GM21390 (cell line): Measurements from ENCODE around the gene GAB1.

Experiments
- ATAC-seq: cut with Tn5 transposase; IDR thresholded peaks from one replicate; pipeline ENCODE4 v1.9.1; 2021; ENCODE audit not compliant: unreplicated experiment

GAB1 gene

DNA sequence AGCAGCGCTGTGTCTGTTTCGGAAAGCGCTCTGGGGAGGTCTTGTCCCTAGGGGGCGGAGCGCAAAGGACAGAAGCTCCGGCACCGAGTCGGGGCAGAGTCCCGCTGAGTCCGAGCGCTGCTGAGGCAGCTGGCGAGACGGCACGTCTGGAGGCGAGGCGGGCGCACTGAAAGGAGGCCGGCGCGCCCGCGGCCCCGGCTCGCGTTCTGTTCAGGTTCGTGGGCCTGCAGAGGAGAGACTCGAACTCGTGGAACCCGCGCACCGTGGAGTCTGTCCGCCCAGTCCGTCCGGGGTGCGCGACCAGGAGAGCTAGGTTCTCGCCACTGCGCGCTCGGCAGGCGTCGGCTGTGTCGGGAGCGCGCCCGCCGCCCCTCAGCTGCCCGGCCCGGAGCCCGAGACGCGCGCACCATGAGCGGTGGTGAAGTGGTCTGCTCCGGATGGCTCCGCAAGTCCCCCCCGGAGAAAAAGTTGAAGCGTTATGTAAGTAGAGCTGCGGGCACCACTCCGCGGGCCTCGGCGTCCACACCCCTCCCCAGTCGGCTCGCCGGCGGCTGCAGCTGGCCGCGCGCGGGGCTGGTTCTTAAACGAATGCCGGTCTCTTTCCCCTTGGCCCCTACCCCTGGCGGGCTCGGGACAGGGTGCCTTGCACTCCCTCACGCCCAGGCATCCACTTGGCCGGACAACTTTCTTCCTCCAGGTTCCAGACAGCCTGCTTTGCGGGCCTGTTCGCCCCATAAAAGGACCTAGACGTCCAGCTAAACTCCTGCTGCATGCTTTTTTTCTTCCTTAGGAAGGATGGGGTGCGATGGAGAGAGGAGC is at the start of gene GAB1:
Gene GAB1 (plus strand): TSS at position 96 of the 819 bp plus-strand sequence. CDS start 313 bp downstream, at position 409.
- ATAC-seq = peak; percentile 70

DNA sequence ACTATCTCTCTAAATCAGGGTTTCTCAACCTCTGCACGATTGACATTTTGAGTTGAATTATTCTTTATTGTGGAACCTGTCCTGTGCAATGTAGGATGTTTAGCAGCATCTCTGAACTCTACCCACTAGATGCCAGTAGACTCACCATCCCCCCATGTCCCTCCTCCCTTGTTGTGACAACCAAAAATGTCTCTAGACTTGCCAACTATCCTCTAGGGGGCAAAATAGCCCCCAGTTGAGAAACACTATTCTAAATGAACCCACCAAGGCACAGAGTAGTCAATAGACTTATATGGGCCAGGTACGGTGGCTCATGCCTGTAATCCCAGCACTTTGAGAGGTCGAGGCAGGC is 49.1 kb upstream of the GAB1 start:
- ATAC-seq = no peak

DNA sequence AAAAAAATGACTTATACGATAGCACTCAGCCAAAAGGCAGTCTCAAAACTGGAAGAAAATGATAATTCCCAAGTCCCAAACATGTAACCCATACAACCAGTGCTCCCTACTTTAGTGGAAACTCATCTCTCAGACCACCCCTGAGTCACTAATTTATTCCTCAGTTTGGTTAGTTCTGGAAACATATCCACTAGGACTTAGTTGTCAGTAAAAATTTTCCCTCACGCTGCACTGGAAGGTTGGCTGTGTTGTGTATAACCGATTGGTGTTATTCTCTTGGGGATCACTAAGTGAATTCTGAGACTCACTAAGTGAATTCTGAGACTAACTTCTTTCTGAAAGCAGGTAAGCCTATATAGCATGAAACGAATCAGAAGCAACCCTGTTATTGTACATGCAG is 48.5 kb upstream of the GAB1 start:
- ATAC-seq = no peak

DNA sequence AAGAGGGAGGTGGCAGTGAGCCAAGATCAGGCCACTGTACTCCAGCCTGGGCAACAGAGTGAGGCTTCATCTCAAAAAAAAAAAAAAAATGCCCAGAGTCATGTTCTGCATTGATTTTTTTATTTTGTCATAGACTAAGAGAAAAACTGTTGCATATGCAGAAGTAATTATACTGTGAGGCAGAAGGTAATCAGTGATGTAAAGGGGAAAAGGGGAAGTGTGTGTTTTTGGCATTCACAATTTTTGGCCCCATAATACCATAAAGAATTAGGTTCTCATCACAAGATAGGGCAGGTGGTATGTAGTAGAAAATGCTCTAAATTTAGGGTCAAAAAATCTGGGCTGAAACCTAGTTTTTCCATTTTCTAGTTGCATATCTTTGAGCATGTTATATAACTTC is 47.3 kb upstream of the GAB1 start:
- no peak for ATAC-seq

DNA sequence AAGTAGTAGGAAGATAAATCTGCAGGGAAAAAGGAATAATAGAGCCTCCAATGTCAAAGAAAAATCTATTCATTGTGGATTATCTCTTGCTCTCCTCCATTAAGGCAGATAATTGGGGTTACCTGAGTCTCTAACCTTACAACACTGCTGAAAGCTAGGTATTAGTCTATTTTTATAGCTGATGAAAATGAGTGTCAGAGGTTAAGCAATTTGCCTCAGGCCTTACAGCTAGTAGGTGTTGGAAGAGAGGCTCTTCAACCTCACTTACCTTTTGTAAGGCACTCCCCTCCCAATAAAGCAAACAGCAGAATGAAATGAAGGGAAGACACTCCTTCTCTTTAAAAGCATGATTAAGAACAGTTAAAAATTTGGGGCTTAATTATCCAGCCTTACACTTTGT is 45.4 kb upstream of the GAB1 start:
- ATAC-seq = no peak

DNA sequence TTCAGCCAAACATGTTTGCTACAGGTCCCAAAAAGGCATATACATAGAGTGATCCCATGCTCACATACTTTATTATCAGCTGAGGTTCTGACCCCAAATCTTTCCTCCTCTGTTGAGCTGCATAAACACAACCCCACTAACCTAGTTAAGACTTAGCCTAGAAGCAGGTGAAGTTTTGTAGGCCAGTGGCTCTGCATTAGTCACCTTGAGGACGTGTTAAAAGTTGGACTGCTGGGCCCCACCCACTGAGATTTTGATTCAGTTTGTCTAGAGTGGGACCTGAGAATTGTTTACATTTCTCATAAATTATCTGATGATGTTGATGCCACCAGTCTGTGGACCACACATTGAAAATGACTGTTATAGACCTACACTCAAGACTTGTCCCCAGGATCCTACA is 43.8 kb upstream of the GAB1 start:
- ATAC-seq = no peak

DNA sequence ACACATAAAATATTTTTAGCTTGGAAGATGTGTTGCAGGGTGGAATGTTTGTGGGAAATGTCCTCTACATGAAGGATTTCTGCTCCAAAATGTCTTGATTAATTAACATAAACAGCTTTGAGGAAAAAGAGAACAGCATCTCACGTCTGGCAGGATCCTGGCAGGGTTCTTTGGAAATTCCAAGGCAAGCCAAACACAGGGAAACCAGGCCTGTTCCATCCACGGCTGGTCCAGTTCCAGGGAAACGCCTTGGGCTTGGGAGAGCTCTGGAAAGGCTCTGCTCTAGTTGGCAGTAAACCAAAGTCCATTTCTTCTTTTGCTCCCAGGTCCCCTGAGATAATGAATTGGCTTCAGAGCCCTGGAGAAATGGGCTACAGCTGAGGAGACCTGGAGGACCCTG is 42.4 kb upstream of the GAB1 start:
- no peak for ATAC-seq

DNA sequence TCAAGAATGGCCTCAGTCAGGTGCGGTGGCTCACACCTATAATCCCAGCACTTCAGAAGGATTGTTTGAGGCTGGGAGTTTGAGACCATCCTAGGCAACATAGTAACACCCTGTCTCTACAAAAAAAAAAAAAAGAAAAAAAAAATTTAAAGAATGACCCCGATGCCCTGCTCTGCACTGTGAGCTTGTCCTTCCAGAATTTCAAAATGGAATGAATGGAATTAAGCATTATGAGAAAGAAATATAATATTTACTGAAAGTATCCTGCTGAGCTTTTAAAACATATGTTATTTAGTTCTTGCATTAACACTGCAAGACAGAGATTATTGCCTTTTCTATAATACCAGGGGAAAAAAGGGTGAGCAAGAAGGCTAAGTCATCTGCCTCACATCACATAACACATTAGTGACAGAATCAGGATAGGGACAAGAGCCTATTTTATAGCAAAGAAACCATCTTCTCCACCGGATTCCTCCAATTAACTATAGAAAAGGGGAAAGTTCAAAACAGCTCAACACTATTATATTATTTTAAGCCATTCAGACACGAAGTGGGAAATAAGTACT is 41.9 kb upstream of the GAB1 start:
- ATAC-seq = no peak

DNA sequence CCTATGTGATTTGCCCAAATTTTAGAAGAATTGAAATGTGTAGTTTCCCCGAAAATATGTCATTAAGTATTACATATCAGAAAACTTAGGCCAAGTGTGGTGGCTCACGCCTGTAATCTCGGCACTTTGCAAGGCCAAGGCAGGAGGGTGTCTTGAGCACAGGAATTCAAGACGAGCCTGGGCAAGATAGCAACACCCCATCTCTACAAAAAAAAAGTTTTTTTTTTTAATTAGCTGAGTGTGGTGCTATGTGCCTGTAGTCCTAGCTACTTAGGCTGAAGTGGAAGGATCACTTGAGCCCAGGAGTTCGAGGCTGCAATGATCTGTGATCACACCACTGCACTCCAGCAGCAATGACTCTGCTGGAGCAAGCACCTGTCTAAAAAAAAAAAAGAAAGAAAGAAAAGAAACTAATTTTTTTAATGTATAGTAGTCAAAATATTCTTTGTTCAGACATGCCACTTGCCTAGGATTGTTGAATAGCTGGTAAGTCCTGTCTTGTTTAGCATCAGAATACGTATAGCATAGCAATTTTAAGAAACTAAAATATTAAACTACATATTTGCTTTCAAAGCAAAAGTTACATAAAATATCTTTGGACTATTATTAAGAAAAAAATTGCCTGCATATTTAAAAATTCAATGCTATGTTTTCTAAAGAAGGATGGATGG is 40.1 kb upstream of the GAB1 start:
- ATAC-seq = no peak

DNA sequence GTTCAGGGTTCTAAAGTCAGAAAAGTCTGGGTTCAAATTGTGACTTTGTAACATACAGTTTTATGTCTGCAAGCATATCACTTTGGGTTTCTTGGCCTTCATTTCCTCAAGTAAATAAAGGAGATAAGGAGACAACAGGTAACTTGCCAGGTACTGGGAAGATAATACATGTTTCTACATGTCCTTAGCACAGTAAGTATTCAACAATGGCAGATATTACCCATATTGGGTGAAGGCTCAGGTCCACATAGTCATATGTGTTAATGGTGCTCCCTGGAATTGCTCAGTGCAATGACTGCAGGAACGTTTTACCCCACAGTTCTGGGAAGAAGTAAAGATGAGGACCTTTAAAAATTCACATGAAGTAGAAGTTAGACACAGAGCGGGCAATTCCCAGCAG is 35.8 kb upstream of the GAB1 start:
- ATAC-seq = no peak

DNA sequence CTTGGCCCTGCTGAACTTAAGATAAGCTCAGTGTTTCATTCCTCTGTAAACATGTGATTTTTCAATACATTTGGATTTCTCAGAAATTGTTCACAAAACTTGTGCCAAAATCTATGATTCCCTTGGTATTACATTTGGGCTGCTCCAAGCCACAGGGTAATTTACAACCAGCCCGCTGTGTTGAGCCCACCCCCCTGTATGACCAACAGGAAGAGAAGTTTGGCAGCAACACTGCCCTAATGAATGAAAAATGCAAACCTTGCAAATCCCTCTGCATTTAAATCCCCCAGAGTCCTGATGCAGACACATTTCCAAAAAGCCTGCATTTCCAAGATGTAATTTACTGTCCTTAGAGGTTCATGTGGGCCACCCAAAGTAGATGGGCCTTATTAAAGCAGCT is 34.1 kb upstream of the GAB1 start:
- no peak for ATAC-seq

DNA sequence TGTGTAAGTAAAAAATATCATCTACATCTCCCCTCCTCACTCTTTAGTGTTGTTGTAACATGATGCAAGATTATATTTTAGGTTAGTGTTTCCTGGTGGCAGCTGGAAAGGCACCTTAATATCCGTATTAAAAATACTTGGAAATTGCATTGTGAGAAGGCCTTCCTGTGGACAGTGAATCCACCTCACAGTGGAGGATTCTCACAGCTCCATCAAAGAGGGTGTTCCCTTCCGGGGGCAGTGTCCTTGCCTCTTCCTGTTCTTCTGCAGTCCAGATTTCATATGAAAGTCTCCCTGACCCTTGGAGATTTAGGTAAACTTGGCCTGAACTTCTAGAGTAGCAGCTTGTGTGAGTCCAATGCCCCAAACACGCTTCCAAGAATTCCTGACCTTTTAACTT is 29.9 kb upstream of the GAB1 start:
- ATAC-seq = no peak

DNA sequence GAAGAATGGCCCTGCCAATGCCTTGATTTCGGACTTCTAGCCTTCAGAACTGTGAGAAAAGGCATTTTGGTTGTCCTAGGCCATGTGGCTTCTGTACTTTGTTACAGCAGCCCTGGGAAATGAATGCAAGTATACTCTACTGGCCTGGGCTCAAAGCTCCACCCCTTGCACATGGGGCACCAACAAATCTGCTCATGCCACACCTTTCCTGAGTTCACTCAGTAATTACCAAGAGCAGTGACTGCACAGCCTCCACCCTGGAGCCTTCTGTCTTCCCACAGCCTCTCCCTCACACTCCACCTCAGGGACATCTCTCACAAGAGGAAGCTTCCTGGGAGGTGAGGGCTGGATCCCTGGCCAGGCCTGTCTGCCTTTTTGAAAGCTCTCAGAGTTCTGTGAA is 29.1 kb upstream of the GAB1 start:
- ATAC-seq = no peak

DNA sequence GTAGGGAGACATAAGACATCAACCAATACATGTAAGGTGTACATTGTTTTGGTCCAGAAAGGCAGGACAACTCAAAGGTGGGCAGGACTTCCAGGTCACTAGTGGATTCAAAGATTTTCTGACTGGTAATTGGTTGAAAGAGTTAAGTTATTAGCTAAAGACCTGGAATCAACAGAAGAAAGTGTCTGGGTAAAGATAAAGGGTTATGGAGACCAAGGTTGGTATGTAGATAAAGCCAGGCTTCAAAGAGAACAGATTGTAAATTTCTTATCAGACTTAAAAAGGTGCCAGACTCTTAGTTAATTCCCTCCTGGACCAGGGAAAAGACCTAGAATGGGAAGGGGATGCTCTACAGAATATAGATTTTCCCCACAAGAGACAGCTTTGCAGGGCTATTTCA is 28.3 kb upstream of the GAB1 start:
- no peak for ATAC-seq

DNA sequence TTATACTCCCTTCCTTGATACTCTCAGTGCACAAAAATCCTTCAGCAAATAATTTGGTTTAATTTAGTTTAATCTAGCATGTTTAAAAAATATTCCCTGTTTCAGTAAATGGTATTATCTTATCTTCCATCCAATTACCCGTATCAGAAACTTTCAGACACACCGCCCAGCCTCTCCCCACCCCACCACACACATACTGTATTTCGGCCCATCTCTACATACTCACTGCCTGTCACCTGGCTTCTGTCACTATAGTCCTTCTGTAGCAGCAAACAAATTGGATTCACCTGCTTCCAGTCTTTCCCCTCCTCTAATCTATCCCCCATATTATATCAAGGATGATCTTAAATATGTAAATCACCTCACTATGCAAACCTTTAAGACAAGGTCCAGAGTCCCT is 24.8 kb upstream of the GAB1 start:
- no peak for ATAC-seq

DNA sequence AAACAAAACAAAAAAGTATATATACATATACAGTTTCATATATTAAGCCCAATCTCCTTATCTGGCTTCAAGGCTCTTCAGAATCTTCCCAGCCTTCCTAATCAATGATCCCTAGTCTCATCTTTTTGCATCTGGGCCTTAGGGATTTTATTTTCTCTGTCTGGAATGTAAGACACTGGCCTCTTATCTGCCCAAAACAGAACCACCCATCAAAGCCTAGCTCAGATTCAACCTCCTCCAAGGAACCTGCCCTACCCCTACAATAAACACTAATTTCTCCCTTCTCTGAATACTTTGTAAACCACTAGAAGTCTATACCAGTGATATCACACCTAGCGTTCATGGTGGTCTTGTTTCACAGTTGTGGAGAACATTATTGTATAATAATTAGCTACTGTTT is 23.2 kb upstream of the GAB1 start:
- ATAC-seq = no peak

DNA sequence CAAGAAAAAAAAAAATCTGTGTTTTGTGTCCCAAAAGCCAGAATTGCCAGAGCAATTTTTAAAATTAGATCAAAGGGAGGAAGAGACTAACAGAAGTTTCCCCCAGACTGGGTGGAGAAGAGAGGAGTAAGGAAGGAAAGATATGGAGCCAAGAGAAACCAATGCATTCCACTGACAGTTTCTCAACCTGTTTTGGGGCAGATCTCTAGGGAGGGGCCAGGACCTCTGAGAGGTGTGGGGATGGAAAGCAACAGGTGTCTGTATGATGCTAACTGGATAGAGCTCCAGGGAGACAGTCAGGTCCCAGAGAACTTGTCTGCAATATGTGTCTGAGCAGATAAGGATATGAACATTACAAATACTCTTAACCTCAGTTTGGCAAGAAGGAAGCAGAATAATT is 22.7 kb upstream of the GAB1 start:
- no peak for ATAC-seq

DNA sequence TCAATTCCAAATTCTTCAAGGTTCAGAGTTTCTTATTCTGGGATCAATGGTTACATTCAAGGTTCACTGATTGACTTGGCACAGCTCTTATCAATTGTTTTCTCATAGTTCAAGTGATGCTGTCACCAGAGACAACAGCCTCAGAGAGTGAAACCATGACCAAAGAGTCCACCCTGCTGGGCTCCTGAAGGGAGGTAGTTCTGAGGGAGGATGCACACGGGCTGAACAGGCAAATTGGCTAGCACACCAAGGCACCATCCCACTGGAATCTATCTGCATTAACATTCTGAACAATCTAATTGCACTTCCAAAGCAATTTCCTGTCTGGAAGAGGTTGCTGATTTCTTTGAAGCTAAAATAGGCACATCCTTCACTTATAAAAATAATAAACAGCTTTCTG is 16.6 kb upstream of the GAB1 start:
- ATAC-seq = no peak

DNA sequence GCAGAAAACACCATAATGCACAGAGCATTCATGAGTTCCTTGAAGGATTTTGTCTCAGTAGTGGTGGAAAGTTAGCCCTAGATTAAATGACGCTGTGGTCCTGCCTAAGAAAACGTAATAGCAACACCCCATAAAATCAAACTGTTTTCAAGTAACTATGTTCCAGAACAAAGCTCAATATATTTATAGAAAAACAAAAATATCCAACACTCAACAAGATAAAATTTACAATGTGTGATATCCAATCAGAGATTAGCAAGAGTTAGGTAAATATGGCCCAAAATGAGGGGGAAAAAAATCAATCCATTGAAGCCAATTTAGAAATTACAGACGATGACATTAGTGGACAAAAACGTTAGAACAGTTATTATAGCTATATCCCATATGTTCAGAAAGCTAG is 9.9 kb upstream of the GAB1 start:
- ATAC-seq = no peak

DNA sequence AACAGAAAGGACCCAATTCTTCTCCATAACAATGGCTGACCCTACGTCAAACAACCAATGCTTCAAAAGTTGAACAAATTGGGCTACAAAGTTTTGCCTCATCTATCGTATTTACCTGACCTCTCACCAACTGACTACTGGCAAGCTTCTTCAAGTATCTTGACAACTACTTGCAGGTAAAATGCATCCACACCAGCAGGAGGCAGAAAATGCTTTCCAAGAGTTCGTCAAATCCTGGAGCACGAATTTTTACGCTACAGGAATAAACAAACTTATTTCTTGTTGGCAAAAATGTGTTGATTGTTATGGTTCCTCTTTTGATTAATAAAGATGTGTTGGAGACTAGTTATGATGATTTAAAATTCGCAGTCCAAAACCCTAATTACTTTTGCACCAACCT is 6.7 kb upstream of the GAB1 start:
- ATAC-seq = no peak

DNA sequence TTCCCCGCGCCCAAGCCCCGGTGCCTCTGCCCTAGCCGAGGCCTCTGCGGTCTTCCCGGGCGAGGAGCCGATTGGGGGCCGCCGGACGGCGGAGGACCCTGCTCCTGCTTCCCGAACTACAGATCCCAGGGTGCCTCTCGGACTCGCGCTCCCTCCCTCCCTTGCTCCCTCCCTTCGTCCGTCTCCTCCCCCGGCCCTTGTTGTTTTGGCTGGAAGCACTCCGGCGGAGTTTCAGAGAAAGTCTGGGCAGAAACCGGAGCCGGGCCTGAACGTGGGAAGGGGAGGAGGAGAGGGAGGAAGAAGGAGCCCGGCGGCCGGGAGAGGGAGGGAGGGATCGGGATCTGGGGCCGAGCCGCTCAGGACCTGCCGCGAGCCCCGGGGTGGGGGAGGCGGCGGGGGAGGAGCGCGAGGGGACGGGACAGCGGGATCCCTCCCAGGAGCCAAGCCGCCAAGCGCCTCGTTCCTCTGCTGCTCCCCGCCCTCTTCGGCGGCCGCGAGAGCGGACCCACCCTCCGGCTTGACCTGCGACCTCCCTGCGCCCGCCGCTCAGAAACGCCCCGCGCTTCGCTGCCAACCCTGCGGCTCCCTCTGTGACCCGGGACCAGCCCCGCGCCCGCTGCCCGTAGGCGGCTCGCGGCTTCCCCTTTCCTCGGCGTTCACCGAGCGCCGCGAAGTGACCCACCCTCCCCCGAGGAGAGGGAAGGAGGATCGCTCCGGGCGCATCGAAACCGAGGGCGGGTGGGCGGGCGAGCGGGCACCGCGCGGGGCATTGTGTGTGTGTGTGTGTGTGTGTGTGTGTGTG is 496 bp upstream of the GAB1 start:
- ATAC-seq = peak; percentile 51
